ENCODE results near the gene URI1.

Gene URI1

GRCh38 chr19:30053558-30053957 is 111.5 kb downstream of the URI1 start:
- Histone ChIP-seq H3K9me2 (ENCODE audit: low read depth, low read length) (no peaks in the 10 kb centered on the region), H3K79me2 (ENCODE audit: insufficient read depth, low read length) (no peaks in the 10 kb centered on the region), H3K4me3 (ENCODE audit: low read depth, low read length, poor library complexity, severe bottlenecking) (no peak overlapping the region), H3K27ac (ENCODE audit: low read depth, low read length, poor library complexity, severe bottlenecking) (no peak overlapping the region), H3K4me2 (ENCODE audit: low read length) (no peak overlapping the region), H3K9me3 (ENCODE audit: low read length) (no peaks in the 10 kb centered on the region), H3K36me3 (ENCODE audit: insufficient read depth, low read length) (no peaks in the 10 kb centered on the region), H4K20me1 (ENCODE audit: insufficient read depth, low read length) (no peaks in the 10 kb centered on the region), H3F3A (ENCODE audit: insufficient read depth, low read length) (no peaks in the 10 kb centered on the region), H3K9ac (ENCODE audit: low read length) (no peak overlapping the region), H2AFZ (ENCODE audit: low read length) (no peak overlapping the region), H3K4me1 (ENCODE audit: insufficient read depth, low read length, severe bottlenecking) (no peaks in the 10 kb centered on the region), H3K27me3 (ENCODE audit: insufficient read depth, low read length) (no peaks in the 10 kb centered on the region)
- TF ChIP-seq CTCF (IDR thresholded peaks at IDR 0.05; ENCODE audit: low read length) (no peak), EZH2 (IDR thresholded peaks at IDR 0.05; ENCODE audit: borderline replicate concordance, low read length) (no peak)

- H3K4me1 ChIP-seq (ENCODE audit: insufficient read depth, low read length, severe bottlenecking): no peaks in the 10 kb centered on the region
- H3K27me3 ChIP-seq (ENCODE audit: insufficient read depth, low read length): no peaks in the 10 kb centered on the region
- H2AFZ ChIP-seq (ENCODE audit: low read length): no peak overlapping the region
- no peak overlapping the region for H3K9ac ChIP-seq (ENCODE audit: low read length)
- no peak overlapping the region for H3K27ac ChIP-seq (ENCODE audit: low read depth, low read length, poor library complexity, severe bottlenecking)
- H3K36me3 ChIP-seq (ENCODE audit: insufficient read depth, low read length): no peaks in the 10 kb centered on the region
- TF ChIP-seq EZH2 (IDR thresholded peaks at IDR 0.05; ENCODE audit: borderline replicate concordance, low read length): no peak
- TF ChIP-seq CTCF (IDR thresholded peaks at IDR 0.05; ENCODE audit: low read length): no peak
- H3F3A ChIP-seq (ENCODE audit: insufficient read depth, low read length): no peaks in the 10 kb centered on the region
- no peaks in the 10 kb centered on the region for H4K20me1 ChIP-seq (ENCODE audit: insufficient read depth, low read length)
- no peaks in the 10 kb centered on the region for H3K9me2 ChIP-seq (ENCODE audit: low read depth, low read length)
- no peak overlapping the region for H3K4me3 ChIP-seq (ENCODE audit: low read depth, low read length, poor library complexity, severe bottlenecking)
- H3K79me2 ChIP-seq (ENCODE audit: insufficient read depth, low read length): no peaks in the 10 kb centered on the region
- no peaks in the 10 kb centered on the region for H3K9me3 ChIP-seq (ENCODE audit: low read length)
- H3K4me2 ChIP-seq (ENCODE audit: low read length): no peak overlapping the region
Measured at GRCh38 chr19:30054210-30054609, 112.2 kb downstream of the URI1 start.

- Histone ChIP-seq H3K4me3 (ENCODE audit: low read depth, low read length, poor library complexity, severe bottlenecking) (no peak overlapping the region), H3K27ac (ENCODE audit: low read depth, low read length, poor library complexity, severe bottlenecking) (no peak overlapping the region), H3K36me3 (ENCODE audit: insufficient read depth, low read length) (no peaks in the 10 kb centered on the region), H2AFZ (ENCODE audit: low read length) (no peak overlapping the region), H3K79me2 (ENCODE audit: insufficient read depth, low read length) (no peaks in the 10 kb centered on the region), H3K9me3 (ENCODE audit: low read length) (no peaks in the 10 kb centered on the region), H3K4me1 (ENCODE audit: insufficient read depth, low read length, severe bottlenecking) (no peaks in the 10 kb centered on the region), H3K9ac (ENCODE audit: low read length) (no peak overlapping the region), H3K9me2 (ENCODE audit: low read depth, low read length) (no peaks in the 10 kb centered on the region), H3F3A (ENCODE audit: insufficient read depth, low read length) (no peaks in the 10 kb centered on the region), H3K4me2 (ENCODE audit: low read length) (no peak overlapping the region), H4K20me1 (ENCODE audit: insufficient read depth, low read length) (no peaks in the 10 kb centered on the region), H3K27me3 (ENCODE audit: insufficient read depth, low read length) (no peaks in the 10 kb centered on the region)
- TF ChIP-seq CTCF (IDR thresholded peaks at IDR 0.05; ENCODE audit: low read length) (no peak), EZH2 (IDR thresholded peaks at IDR 0.05; ENCODE audit: borderline replicate concordance, low read length) (no peak)
Measured at GRCh38 chr19:30056580-30056979, 114.5 kb downstream of the URI1 start.
